ENCODE data around the gene LRRC10B.
"Not testable (repeated sequence)": the region's sequence is repeated elsewhere in the genome, so short reads cannot be mapped to it uniquely, and the experiment has no call there.

LRRC10B gene

GRCh38 chr11:61507962-61508861 lies at the start of gene LRRC10B:
LRRC10B (plus strand) TSS chr11:61508749; CDS start chr11:61508999, 250 bp downstream.
- no peak for DNase-seq (ENCODE audit: low spot score)

- DNase-seq (ENCODE audit: low spot score), result no peak
Observed at GRCh38 chr11:61460474-61460881, 48.1 kb upstream of the LRRC10B start.

DNA sequence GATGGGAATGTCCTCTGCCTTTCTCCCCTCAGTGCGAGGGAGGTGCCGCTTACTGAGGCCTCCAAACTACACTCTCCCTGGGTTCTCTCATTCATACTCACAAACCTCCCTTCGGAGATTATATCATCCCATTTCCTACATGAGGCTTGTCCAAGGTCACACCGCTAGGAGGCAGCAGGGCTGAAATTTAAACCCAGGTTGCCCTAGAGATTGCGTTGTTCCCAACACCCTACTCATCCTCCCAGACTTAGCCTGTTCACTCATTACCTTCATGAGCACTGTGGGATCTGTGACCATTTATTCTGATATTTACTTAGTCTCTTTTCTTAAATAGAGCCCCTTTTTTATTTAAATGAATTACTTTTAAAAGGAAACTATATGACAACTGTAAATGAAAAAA lies 47.6 kb upstream of the LRRC10B start:
- no peak for DNase-seq (ENCODE audit: low spot score)

GRCh38 chr11:61467602-61468001 lies 40.9 kb upstream of the LRRC10B start:
- DNase-seq (ENCODE audit: low spot score), result not testable (repeated sequence)

DNA sequence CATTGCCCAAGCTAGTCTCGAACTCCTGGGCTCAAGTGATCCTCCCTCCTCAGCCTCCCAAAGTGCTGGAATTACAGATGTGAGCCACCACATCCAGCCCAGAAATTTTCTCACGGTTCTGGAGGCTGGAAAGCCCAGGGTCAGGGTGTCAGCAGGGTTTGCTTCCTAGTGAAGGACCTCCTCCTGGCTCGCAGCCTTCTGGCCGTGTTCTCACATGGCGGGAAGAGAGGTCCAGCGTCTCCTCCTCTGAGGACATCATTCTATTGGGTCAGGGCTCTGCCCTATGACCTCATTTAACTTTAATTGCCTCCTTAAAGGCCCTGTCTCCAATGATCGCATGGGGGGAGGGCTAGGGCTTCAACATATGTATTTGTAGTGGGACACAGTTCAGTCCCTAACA lies 40.5 kb upstream of the LRRC10B start:
- DNase-seq (ENCODE audit: low spot score), result no peak

- no peak for DNase-seq (ENCODE audit: low spot score)
Observed at GRCh38 chr11:61472282-61472681, 36.3 kb upstream of the LRRC10B start.

DNA sequence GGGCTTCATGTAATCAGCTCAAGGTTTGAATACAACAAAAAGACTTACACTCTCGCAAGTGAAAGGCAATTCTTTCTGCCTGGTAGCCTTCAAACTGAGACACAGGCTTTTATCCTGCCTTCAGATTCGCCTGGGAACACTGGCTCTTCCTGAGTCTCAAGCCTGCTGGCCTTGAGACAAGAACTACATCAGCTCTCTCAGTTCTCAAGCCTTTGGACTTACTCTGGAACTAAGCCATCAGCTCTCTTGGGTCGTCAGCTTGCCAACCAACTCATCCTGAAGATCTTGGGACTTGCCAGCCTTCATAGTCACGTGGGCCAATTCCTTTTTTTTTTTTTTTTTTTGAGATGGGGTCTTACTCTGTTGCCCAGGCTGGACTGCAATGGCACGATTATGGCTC lies 35.7 kb upstream of the LRRC10B start:
- no peak for DNase-seq (ENCODE audit: low spot score)

DNA sequence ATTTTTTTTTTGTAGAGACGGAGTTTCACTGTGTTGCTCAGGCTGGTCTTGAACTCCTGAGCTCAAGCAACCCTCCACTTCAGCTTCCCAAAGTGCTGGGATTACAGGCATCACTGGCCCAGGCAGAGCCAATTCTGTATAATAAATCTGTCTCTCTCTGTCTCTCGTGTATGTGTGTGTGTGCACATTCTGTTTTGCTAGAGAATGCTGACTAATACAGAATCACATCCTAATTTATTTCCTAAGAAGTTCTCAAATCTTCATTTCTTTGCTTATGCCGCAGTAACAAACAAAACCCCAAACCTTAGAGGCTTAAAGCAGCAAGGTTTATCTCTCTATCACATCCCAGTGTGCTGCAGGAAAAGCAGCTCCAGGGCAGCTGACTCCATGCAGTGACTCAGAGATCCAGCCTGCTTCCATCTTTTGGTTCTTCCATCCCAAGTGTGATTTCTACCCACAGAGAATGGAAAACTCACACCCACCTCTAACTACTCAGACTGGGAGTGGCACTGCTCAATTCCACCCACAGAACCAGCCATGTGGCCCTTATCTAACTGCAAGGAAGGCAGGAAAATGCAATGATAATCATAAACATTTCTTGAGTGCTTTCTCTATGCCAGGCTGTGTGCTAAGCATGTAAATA lies 35.1 kb upstream of the LRRC10B start:
- DNase-seq (ENCODE audit: low spot score), result no peak

GRCh38 chr11:61474013-61474643 lies 34.4 kb upstream of the LRRC10B start:
- DNase-seq (ENCODE audit: low spot score), result no peak

GRCh38 chr11:61475433-61475832 lies 33.1 kb upstream of the LRRC10B start:
- no peak for DNase-seq (ENCODE audit: low spot score)

GRCh38 chr11:61476371-61476770 lies 32.2 kb upstream of the LRRC10B start:
- no peak for DNase-seq (ENCODE audit: low spot score)

GRCh38 chr11:61477126-61477525 lies 31.4 kb upstream of the LRRC10B start:
- DNase-seq (ENCODE audit: low spot score), result no peak

- DNase-seq (ENCODE audit: low spot score), result peak; percentile 66
Observed at GRCh38 chr11:61477727-61478148, 30.8 kb upstream of the LRRC10B start.

DNA sequence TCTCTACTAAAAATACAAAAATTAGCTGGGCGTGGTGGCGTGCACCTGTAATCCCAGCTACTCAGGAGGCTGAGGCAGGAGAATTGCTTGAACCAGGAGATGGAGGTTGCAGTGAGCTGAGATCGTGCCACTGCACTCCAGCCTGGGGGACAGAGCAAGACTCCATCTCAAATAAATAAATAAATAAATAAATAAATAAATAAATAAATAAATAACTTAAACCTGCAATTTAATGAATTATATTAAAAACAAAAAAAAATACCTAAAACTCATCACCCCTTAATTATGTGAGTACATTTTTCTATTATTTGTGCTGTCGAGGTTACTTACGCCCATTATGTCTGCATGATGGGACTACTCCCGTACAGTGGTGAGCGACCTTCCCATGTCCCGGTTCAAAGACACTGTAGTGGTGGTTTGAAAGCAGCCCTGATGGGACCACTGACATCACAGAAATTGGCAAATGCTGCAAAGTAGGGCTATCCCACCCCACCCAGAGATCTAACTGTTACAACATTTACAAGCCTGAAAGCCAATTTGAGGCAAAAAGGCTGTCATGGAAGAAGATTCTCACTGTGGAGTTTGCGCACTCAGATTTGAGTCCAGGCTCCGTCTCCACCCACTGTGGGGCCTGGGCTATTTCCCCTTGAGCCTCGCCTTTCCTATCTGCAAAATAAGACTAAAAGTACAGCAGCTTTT lies 29.0 kb upstream of the LRRC10B start:
- DNase-seq (ENCODE audit: low spot score), result not testable (repeated sequence)

- no peak for DNase-seq (ENCODE audit: low spot score)
Observed at GRCh38 chr11:61480261-61480993, 28.1 kb upstream of the LRRC10B start.

DNA sequence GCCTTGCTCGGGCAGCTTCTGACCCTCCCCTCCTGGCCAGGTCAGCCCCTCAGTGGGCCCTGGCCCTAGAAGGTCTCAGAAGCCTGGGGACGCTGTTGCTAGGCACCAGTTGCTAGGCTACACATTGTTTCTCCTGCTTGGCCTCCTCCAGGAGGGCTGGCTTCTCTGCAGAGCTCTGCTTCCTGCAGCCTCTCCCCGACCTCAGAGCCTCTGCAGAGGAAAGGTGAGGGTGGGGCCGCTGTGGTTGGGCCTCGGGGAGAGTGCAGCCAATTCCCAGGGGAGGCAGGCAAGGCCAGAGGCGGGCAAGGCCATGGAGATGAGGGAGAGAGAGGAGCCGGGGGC lies 27.6 kb upstream of the LRRC10B start:
- DNase-seq (ENCODE audit: low spot score), result no peak

GRCh38 chr11:61481806-61482205 lies 26.7 kb upstream of the LRRC10B start:
- DNase-seq (ENCODE audit: low spot score), result no peak

GRCh38 chr11:61482513-61482912 lies 26.0 kb upstream of the LRRC10B start:
- DNase-seq (ENCODE audit: low spot score), result peak; percentile 58

DNA sequence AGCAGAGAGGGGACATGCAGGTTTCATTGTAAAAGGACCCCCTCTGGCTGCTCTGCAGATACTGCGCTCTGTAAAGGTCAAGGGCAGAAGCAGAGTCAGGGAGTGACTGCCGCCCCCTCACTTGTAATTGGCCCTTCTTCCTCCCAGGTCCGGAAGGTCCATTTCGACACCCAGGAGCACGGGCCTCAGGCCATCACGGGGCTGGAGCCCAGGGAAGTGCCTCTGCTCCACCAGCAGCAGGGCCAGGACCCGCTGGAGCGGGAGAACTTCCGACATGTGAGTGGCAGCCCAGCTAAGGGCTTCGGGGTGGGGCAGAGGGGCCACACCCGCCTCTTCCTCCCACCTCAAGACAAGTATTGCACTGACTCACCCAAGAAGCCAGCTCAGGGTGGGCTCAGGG lies 24.0 kb upstream of the LRRC10B start:
- DNase-seq (ENCODE audit: low spot score), result peak; percentile 7

GRCh38 chr11:61485080-61485479 lies 23.5 kb upstream of the LRRC10B start:
- peak; percentile 8 for DNase-seq (ENCODE audit: low spot score)

GRCh38 chr11:61486011-61486620 lies 22.4 kb upstream of the LRRC10B start:
- DNase-seq (ENCODE audit: low spot score), result no peak
